Parathyroid adenoma (tissue), 2 donors: Measurements from ENCODE around the gene S100B.

ENCODE experiments used
- H2AFZ ChIP-seq: fragments of 300-600 bp; sonication (generic); one replicate; pipeline ENCODE4 v1.7.0; 2017; ENCODE audit warnings: antibody characterized with exemption, mild to moderate bottlenecking
- H3K27ac ChIP-seq: fragments of 300-600 bp; sonication (generic); one replicate; pipeline ENCODE4 v1.7.0; 2017
- H3K27me3 ChIP-seq: fragments of 300-600 bp; sonication (generic); one replicate; pipeline ENCODE4 v1.7.0; 2017; ENCODE audit warnings: low read length; ENCODE audit not compliant: control insufficient read depth, insufficient read depth
- H3K36me3 ChIP-seq: fragments of 300-600 bp; sonication (generic); one replicate; pipeline ENCODE4 v1.7.0; 2017; ENCODE audit warnings: low read length; ENCODE audit not compliant: control insufficient read depth, insufficient read depth
- H3K4me1 ChIP-seq: fragments of 300-600 bp; sonication (generic); one replicate; pipeline ENCODE4 v1.7.0; 2017; ENCODE audit warnings: control low read depth
- H3K4me2 ChIP-seq: fragments of 300-600 bp; sonication (generic); one replicate; pipeline ENCODE4 v1.7.0; 2017; ENCODE audit warnings: low read length
- H3K4me3 ChIP-seq: fragments of 300-600 bp; sonication (generic); one replicate; pipeline ENCODE4 v1.7.0; 2017; ENCODE audit warnings: low read depth, low read length
- H3K79me2 ChIP-seq: fragments of 300-600 bp; sonication (generic); one replicate; pipeline ENCODE4 v1.7.0; 2017; ENCODE audit warnings: control low read depth
- H3K9ac ChIP-seq: fragments of 300-600 bp; sonication (generic); one replicate; pipeline ENCODE4 v1.7.0; 2017; ENCODE audit warnings: mild to moderate bottlenecking
- H3K9me3 ChIP-seq: fragments of 300-600 bp; sonication (generic); one replicate; pipeline ENCODE4 v1.7.0; 2017; ENCODE audit warnings: low read length; ENCODE audit not compliant: control insufficient read depth
- CTCF ChIP-seq: fragments of 300-600 bp; sonication (generic); IDR thresholded peaks from one replicate; pipeline ENCODE4 v1.7.0; 2017; ENCODE audit warnings: antibody characterized with exemption, mild to moderate bottlenecking
- donor health status: primary hyperparathyroidism.

The S100B gene

GRCh38 chr21:46556802-46557201 lies 48.1 kb downstream of the S100B start:
- no peaks in the 10 kb centered on the region for H3K9me3 ChIP-seq
- no peak overlapping the region for H3K27ac ChIP-seq
- TF ChIP-seq CTCF, result no peak
- no peaks in the 10 kb centered on the region for H3K79me2 ChIP-seq
- H3K4me3 ChIP-seq, result no peak overlapping the region
- H3K27me3 ChIP-seq, result no peaks in the 10 kb centered on the region
- no peak overlapping the region for H2AFZ ChIP-seq
- no peak overlapping the region for H3K4me2 ChIP-seq
- no peak overlapping the region for H3K9ac ChIP-seq
- H3K36me3 ChIP-seq, result no peaks in the 10 kb centered on the region
- H3K4me1 ChIP-seq, result no peaks in the 10 kb centered on the region

GRCh38 chr21:46555678-46556077 lies 49.2 kb downstream of the S100B start:
- no peaks in the 10 kb centered on the region for H3K36me3 ChIP-seq
- no peak overlapping the region for H3K27ac ChIP-seq
- no peak for TF ChIP-seq CTCF

GRCh38 chr21:46555225-46555617 lies 49.7 kb downstream of the S100B start:
- no peaks in the 10 kb centered on the region for H3K36me3 ChIP-seq
- no peak overlapping the region for H3K9ac ChIP-seq
- no peak overlapping the region for H3K4me3 ChIP-seq
- H3K27me3 ChIP-seq, result no peaks in the 10 kb centered on the region
- TF ChIP-seq CTCF, result no peak
- H3K9me3 ChIP-seq, result no peaks in the 10 kb centered on the region
- H3K4me1 ChIP-seq, result no peaks in the 10 kb centered on the region
- H2AFZ ChIP-seq, result no peak overlapping the region
- H3K27ac ChIP-seq, result no peak overlapping the region
- H3K4me2 ChIP-seq, result no peak overlapping the region
- no peaks in the 10 kb centered on the region for H3K79me2 ChIP-seq

More at GRCh38 chr21:46555678-46556077, 49.2 kb downstream of the S100B start:
- Histone ChIP-seq H3K79me2 (no peaks in the 10 kb centered on the region), H2AFZ (no peak overlapping the region), H3K4me3 (no peak overlapping the region), H3K9me3 (no peaks in the 10 kb centered on the region), H3K4me2 (no peak overlapping the region), H3K9ac (no peak overlapping the region), H3K27me3 (no peaks in the 10 kb centered on the region), H3K4me1 (no peaks in the 10 kb centered on the region)

- H3K4me3 ChIP-seq, result no peak overlapping the region
- no peaks in the 10 kb centered on the region for H3K27me3 ChIP-seq
- H3K36me3 ChIP-seq, result no peaks in the 10 kb centered on the region
- H3K79me2 ChIP-seq, result no peaks in the 10 kb centered on the region
- H3K9ac ChIP-seq, result no peak overlapping the region
- no peak overlapping the region for H2AFZ ChIP-seq
- no peaks in the 10 kb centered on the region for H3K4me1 ChIP-seq
- no peak overlapping the region for H3K4me2 ChIP-seq
- H3K9me3 ChIP-seq, result no peaks in the 10 kb centered on the region
- no peak for TF ChIP-seq CTCF
- H3K27ac ChIP-seq, result no peak overlapping the region
Observed at GRCh38 chr21:46554431-46555224, 50.3 kb downstream of the S100B start.

GRCh38 chr21:46553993-46554392 lies 50.9 kb downstream of the S100B start:
- H3K9me3 ChIP-seq, result no peaks in the 10 kb centered on the region
- no peaks in the 10 kb centered on the region for H3K4me1 ChIP-seq
- no peaks in the 10 kb centered on the region for H3K79me2 ChIP-seq
- no peaks in the 10 kb centered on the region for H3K36me3 ChIP-seq
- no peak overlapping the region for H3K27ac ChIP-seq
- no peak overlapping the region for H3K4me3 ChIP-seq
- H2AFZ ChIP-seq, result no peak overlapping the region
- no peak for TF ChIP-seq CTCF
- no peaks in the 10 kb centered on the region for H3K27me3 ChIP-seq
- H3K4me2 ChIP-seq, result no peak overlapping the region
- H3K9ac ChIP-seq, result no peak overlapping the region
